ENCODE measurements around the gene RNASEH1. TPM values are rescaled to one million over a fixed set of nuclear protein-coding genes. Genes with fewer than 3 reads are reported as not detected.
A peak's percentile ranks its signal among the peaks of the same experiment; 100 is the strongest.

The RNASEH1 gene
- total RNA-seq, 6 experiments from 2014 or later: 8.3 to 12.2 (median 10.0) TPM

DNA sequence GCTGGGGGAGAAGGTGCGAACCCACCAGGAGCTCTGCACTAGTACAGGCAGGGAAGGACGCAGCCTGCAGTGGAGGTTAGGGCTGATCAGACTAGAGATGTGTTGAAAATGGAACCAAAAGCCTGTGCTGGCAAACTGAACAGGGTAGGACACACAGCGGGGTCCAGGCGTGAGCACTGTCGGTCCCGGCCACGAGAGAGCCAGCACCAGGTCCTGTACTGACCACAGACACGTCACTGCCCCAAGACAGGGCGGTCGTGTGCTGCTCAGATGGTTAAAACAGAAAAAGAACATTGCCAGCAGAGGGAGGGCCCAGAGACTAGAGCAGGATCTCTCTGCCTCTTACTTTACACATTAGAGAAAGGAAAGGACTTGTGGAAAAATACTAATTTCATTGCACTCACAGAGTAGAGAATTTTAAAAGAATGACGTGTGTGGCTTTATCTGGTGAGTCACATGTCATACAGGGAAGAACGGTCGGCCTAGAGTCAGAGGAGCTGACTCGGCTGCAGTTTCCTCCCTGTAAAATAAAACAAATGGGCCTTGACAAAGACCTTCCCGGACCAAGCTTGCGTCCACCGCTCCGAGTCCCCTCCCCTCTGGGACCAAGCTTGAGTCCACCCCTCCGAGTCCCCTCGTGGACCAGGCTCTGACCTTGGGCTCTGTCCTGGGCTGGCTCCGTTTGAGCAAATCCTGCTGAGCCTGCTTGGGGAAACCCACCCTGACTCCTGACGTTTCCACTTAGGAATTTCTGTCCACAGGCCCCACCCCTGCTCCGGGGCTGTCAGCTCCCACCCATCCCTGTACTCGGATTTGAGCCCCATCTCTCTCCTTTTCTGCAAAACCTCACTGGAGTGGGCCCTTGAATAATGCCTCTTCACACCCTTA, 22.1 kb downstream of the RNASEH1 start:
- Histone ChIP-seq H3K36me3 (no peaks in the 10 kb centered on the region), H3K4me3 (peak overlapping the region; percentile 25 to 39 (median 29)), H3K27me3 (no peaks in the 10 kb centered on the region), H3K9me3 (no peaks in the 10 kb centered on the region), H3K4me1 (peaks cover 0 to 58% (median 15%) of the 10 kb centered on the region in 4 donors), H3K27ac (peak overlapping the region; percentile 88 to 92 (median 91))
- peak; percentile 39 for TF ChIP-seq POLR2A (IDR thresholded peaks at IDR 0.05)
- TF ChIP-seq, protein P1, sequence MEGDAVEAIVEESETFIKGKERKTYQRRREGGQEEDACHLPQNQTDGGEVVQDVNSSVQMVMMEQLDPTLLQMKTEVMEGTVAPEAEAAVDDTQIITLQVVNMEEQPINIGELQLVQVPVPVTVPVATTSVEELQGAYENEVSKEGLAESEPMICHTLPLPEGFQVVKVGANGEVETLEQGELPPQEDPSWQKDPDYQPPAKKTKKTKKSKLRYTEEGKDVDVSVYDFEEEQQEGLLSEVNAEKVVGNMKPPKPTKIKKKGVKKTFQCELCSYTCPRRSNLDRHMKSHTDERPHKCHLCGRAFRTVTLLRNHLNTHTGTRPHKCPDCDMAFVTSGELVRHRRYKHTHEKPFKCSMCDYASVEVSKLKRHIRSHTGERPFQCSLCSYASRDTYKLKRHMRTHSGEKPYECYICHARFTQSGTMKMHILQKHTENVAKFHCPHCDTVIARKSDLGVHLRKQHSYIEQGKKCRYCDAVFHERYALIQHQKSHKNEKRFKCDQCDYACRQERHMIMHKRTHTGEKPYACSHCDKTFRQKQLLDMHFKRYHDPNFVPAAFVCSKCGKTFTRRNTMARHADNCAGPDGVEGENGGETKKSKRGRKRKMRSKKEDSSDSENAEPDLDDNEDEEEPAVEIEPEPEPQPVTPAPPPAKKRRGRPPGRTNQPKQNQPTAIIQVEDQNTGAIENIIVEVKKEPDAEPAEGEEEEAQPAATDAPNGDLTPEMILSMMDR (IDR thresholded peaks at IDR 0.05): peak in 1 of 4 donors; percentile 24
- WGBS (ENCODE audit: insufficient coverage, low coverage, low lambda C conversion rate, missing lambda C conversion rate): 17% methylated on average over 19 of the region's 24 CpGs
- intact Hi-C loops (cut with DNase I): no loop called here
- DNase-seq (peak; percentile 67 to 75 (median 72)), ATAC-seq (peak; percentile 62 to 78 (median 77))

DNA sequence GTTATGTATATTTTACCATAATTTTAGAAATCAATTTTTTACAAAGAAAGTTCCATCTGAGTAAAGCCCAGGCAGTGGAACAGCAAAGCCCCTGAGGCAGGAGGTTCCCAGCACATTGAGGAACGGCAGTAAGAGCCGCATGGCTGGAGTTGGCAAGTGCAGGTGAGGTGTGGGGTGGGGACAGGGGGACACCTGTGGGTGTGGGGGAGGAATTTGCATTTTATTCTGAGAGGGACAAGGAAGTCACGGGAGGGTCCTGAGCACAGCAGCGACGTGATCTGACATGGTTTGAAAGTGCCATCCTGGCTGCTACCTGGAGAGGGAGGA, 22.7 kb downstream of the RNASEH1 start:
- H3K27me3 ChIP-seq: no peaks in the 10 kb centered on the region
- peak overlapping the region in 2 of 3 donors; percentile 25 to 39 for H3K4me3 ChIP-seq
- no peak for ATAC-seq

DNA sequence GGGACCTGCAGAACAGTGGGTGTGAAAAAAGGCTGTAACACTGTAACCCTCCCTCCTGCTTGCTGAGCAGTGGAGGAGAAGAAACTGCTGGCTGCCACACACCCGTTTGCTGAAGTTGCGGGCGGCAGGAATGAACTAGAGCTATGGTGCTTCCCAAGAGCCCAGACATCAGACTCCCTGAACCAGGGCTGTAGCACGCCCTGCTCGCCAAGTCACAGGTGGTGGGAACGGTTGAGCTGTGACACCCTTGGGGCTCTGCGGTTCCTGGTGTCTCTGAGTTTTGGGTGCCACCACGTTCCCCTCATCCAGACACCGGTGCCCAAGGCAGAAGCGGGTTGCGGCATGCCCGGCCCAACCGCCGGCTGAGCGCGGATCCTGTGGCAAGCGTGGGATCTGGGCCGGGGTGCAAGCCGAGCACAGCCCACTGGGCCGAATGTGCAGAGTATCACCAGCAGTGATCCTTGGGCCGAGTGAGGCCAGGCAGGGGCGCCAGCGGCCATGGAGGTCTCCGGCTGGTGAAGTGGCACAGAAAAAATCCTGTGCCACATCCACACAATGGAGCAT, 23.8 kb downstream of the RNASEH1 start:
- no peak overlapping the region for H3K4me3 ChIP-seq
- H3K9me3 ChIP-seq: no peaks in the 10 kb centered on the region
- no peak for TF ChIP-seq POLR2A (IDR thresholded peaks at IDR 0.05)
- TF ChIP-seq, protein P1 (IDR thresholded peaks at IDR 0.05): no peak
- H3K27ac ChIP-seq: no peak overlapping the region
- peaks cover 0 to 44% (median 10%) of the 10 kb centered on the region in 4 donors for H3K4me1 ChIP-seq
- intact Hi-C loops (cut with DNase I): no loop called here
- ATAC-seq (no peak), DNase-seq (no peak)
- no peaks in the 10 kb centered on the region for H3K36me3 ChIP-seq
- WGBS (ENCODE audit: insufficient coverage, low coverage, low lambda C conversion rate, missing lambda C conversion rate): 90% methylated on average over 2 of the region's 24 CpGs
- no peaks in the 10 kb centered on the region for H3K27me3 ChIP-seq

More for the DNA sequence above, 22.7 kb downstream of the RNASEH1 start:
- peak in 1 of 3 donors; percentile 21 for DNase-seq
- TF ChIP-seq POLR2A (IDR thresholded peaks at IDR 0.05): no peak
- TF ChIP-seq, protein P1 (IDR thresholded peaks at IDR 0.05): no peak
- H3K27ac ChIP-seq: peak overlapping the region; percentile 88 to 92 (median 91)
- 55% methylated on average over 3 of the region's 5 CpGs for WGBS (ENCODE audit: insufficient coverage, low coverage, low lambda C conversion rate, missing lambda C conversion rate)
- H3K4me1 ChIP-seq: peaks cover 0 to 55% (median 12%) of the 10 kb centered on the region in 4 donors
- H3K9me3 ChIP-seq: no peaks in the 10 kb centered on the region
- intact Hi-C loops (cut with DNase I): no loop called here
- H3K36me3 ChIP-seq: no peaks in the 10 kb centered on the region

DNA sequence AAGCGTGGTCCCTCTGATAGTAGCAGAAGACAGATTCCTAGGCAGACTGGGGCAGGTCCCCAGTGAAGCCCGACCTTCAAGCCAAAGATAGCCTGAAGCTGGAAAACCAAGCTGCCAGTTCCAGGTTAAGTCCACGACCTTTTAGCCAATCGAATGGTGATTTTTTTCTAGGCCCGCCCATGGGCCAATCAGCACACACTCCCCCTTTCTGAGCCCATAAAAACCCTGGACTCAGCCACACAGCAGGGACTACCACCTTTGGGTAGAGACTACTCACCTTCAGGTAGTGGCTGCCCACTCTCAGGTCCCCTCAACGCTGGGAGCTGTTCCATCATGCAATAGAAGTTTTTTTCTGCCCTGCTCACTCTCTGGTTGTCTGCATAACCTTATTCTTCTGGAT, 24.3 kb downstream of the RNASEH1 start:
- Histone ChIP-seq H3K27ac (no peak overlapping the region), H3K9me3 (no peaks in the 10 kb centered on the region), H3K36me3 (no peaks in the 10 kb centered on the region), H3K27me3 (no peaks in the 10 kb centered on the region), H3K4me3 (no peak overlapping the region), H3K4me1 (peaks cover 0 to 41% (median 10%) of the 10 kb centered on the region in 4 donors)
- no peak for DNase-seq
- no peak for TF ChIP-seq POLR2A (IDR thresholded peaks at IDR 0.05)
- WGBS (ENCODE audit: insufficient coverage, low coverage, low lambda C conversion rate, missing lambda C conversion rate): no CpG with 5 or more reads among the region's 6 CpGs
- no peak for ATAC-seq
- intact Hi-C loops (cut with DNase I): no loop called here

DNA sequence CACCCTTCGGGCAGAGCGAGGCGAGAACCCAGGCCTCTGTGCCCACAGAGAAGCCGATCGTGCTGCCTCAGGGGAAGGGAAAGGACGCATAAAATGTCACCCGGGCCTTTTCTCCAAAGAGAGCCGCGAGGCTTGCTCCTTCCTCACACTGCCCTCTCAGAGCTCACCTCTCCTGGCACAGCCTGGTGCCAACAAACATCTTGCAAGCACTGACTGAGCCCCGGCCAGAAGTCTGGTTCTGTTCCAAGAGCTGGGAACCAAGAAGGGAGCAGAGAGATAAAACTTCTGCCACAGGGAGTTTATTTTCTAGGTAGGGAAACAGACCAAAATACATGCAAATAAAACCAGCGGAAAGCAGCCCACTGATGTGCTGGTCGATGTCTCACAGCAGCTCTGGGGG, 25.2 kb downstream of the RNASEH1 start:
- intact Hi-C loops (cut with DNase I): no loop called here
- WGBS (ENCODE audit: insufficient coverage, low coverage, low lambda C conversion rate, missing lambda C conversion rate): 61% methylated on average over 6 of the region's 12 CpGs

More for the DNA sequence above, 25.2 kb downstream of the RNASEH1 start:
- Histone ChIP-seq H3K36me3 (no peaks in the 10 kb centered on the region), H3K27me3 (no peaks in the 10 kb centered on the region), H3K4me3 (no peak overlapping the region), H3K27ac (no peak overlapping the region), H3K9me3 (no peaks in the 10 kb centered on the region), H3K4me1 (peaks cover 0 to 38% (median 10%) of the 10 kb centered on the region in 4 donors)
- DNase-seq (no peak), ATAC-seq (no peak)
- TF ChIP-seq POLR2A (IDR thresholded peaks at IDR 0.05): no peak
- TF ChIP-seq, protein P1 (IDR thresholded peaks at IDR 0.05): no peak
